OCI-LY1 (cell line): ENCODE results near the gene RAX.

Experiments
- CTCF ChIP-seq: fragments of 200-600 bp; sonication (generic), shearing (Covaris generic); IDR thresholded peaks from 2 replicates; pipeline ENCODE4 v1.5.1; 2017; ENCODE audit warnings: mild to moderate bottlenecking, antibody characterized with exemption, low read length, moderate library complexity, mixed read lengths
- EZH2 ChIP-seq: fragments of 200-600 bp; sonication (generic), shearing (Covaris generic); IDR thresholded peaks from 2 replicates; pipeline ENCODE4 v1.8.0; 2017; ENCODE audit warnings: borderline replicate concordance, mixed run types, mild to moderate bottlenecking, antibody characterized with exemption, low read length, moderate library complexity, mixed read lengths

- no peak for TF ChIP-seq CTCF
- no peak for TF ChIP-seq EZH2
Measured at GRCh38 chr18:59264651-59265245, 8.5 kb downstream of the RAX start.
